Smooth muscle cell (in vitro differentiated cells): Measurements from ENCODE around the gene WDR7. TPM values are rescaled to one million over a fixed set of nuclear protein-coding genes. Genes with fewer than 3 reads are reported as not detected.

ENCODE experiments used
- DNase-seq: peaks from one replicate; lab custom pipeline; 2025; ENCODE audit not compliant: unreplicated experiment; lab: John Stamatoyannopoulos, UW
- H2AFZ ChIP-seq: fragments of 200-600 bp; sonication (generic); 2 replicates; pipeline ENCODE4 v1.6.0; 2016; ENCODE audit warnings: antibody characterized with exemption, low read depth, mild to moderate bottlenecking
- H3F3A ChIP-seq: fragments of 200-600 bp; sonication (generic); 2 replicates; pipeline ENCODE4 v1.6.0; 2017; ENCODE audit warnings: antibody characterized with exemption, low read depth
- H3K27ac ChIP-seq: fragments of 200-600 bp; sonication (generic); 2 replicates; pipeline ENCODE4 v1.5.1; 2016; ENCODE audit warnings: low read depth, mild to moderate bottlenecking
- H3K27me3 ChIP-seq: fragments of 200-600 bp; sonication (generic); 2 replicates; pipeline ENCODE4 v1.6.1; 2016; ENCODE audit warnings: low read depth, mild to moderate bottlenecking
- H3K36me3 ChIP-seq: fragments of 200-600 bp; sonication (generic); 2 replicates; pipeline ENCODE4 v1.5.1; 2016; ENCODE audit warnings: low read depth
- H3K4me1 ChIP-seq: fragments of 200-600 bp; sonication (generic); 2 replicates; pipeline ENCODE4 v1.5.1; 2016; ENCODE audit warnings: low read depth
- H3K4me2 ChIP-seq: fragments of 200-600 bp; sonication (generic); 2 replicates; pipeline ENCODE4 v1.6.0; 2016; ENCODE audit warnings: mild to moderate bottlenecking
- H3K4me3 ChIP-seq: fragments of 200-600 bp; sonication (generic); 2 replicates; pipeline ENCODE4 v1.5.1; 2016; ENCODE audit warnings: mild to moderate bottlenecking
- H3K79me2 ChIP-seq: fragments of 200-600 bp; sonication (generic); 2 replicates; pipeline ENCODE4 v1.6.0; 2016; ENCODE audit warnings: low read depth, mild to moderate bottlenecking
- H3K9ac ChIP-seq: fragments of 200-600 bp; sonication (generic); 2 replicates; pipeline ENCODE4 v1.6.0; 2016; ENCODE audit warnings: low read depth
- H3K9me3 ChIP-seq: fragments of 200-600 bp; sonication (generic); replicated peaks from 2 replicates; pipeline ENCODE4 v1.5.1; 2016; ENCODE audit warnings: low read depth
- H4K20me1 ChIP-seq: fragments of 200-600 bp; sonication (generic); 2 replicates; pipeline ENCODE4 v1.6.0; 2016; ENCODE audit warnings: low read depth
- CTCF ChIP-seq: fragments of 200-600 bp; sonication (generic); IDR thresholded peaks from 2 replicates; pipeline ENCODE4 v1.5.1; 2017; ENCODE audit warnings: borderline replicate concordance, mild to moderate bottlenecking, antibody characterized with exemption; ENCODE audit not compliant: insufficient read depth, poor library complexity, severe bottlenecking
- WGBS: methylation state at CpG from one replicate; pipeline ENCODE4 v1.1.7; 2016; ENCODE audit warnings: low lambda C conversion rate; 5-methylcytosine and 5-hydroxymethylcytosine counted together
- polyA plus RNA-seq: library from polyadenylated mRNA; unstranded; fragments of >200 nt; fragmentation: Nextera tagmentation; extraction: Ambion mirVana; gene quantifications from 2 replicates; pipeline ENCODE4 v1.2.1, GENCODE V29; 2016
- total RNA-seq: library from RNA; depleted of rRNA; stranded (reverse); fragments of >200 nt; gene quantifications from 2 replicates; pipeline ENCODE4 v1.2.3, GENCODE V29; 2014

Gene WDR7
- total and polyA plus RNA-seq, 2 experiments from 2014 or later = 5.3 to 9.2 TPM

GRCh38 chr18:56983275-56983992, 332.3 kb downstream of the WDR7 start:
- no peaks in the 10 kb centered on the region for H3K9me3 ChIP-seq
- DNase-seq = no peak
- H3K27ac ChIP-seq = no peak overlapping the region
- no peak overlapping the region for H3K9ac ChIP-seq
- no peaks in the 10 kb centered on the region for H3F3A ChIP-seq
- H3K27me3 ChIP-seq = no peaks in the 10 kb centered on the region
- 74% methylated on average over 1 of the region's 1 CpG for WGBS
- H3K79me2 ChIP-seq = no peaks in the 10 kb centered on the region
- no peak overlapping the region for H3K4me2 ChIP-seq
- H3K4me3 ChIP-seq = no peak overlapping the region
- TF ChIP-seq CTCF = no peak
- no peak overlapping the region for H2AFZ ChIP-seq
- no peaks in the 10 kb centered on the region for H3K36me3 ChIP-seq
- no peaks in the 10 kb centered on the region for H3K4me1 ChIP-seq
- no peaks in the 10 kb centered on the region for H4K20me1 ChIP-seq

GRCh38 chr18:56984731-56985130, 333.6 kb downstream of the WDR7 start:
- H4K20me1 ChIP-seq = no peaks in the 10 kb centered on the region
- H3K36me3 ChIP-seq = no peaks in the 10 kb centered on the region
- H3K27me3 ChIP-seq = no peaks in the 10 kb centered on the region
- no peak overlapping the region for H3K27ac ChIP-seq
- H3K4me1 ChIP-seq = no peaks in the 10 kb centered on the region
- H3K4me3 ChIP-seq = no peak overlapping the region
- TF ChIP-seq CTCF = no peak
- DNase-seq = no peak
- H3K9me3 ChIP-seq = no peaks in the 10 kb centered on the region
- H3K9ac ChIP-seq = no peak overlapping the region
- no peaks in the 10 kb centered on the region for H3F3A ChIP-seq
- 86% methylated on average over 5 of the region's 5 CpGs for WGBS
- H2AFZ ChIP-seq = no peak overlapping the region
- H3K4me2 ChIP-seq = no peak overlapping the region
- H3K79me2 ChIP-seq = no peaks in the 10 kb centered on the region

- Histone ChIP-seq H3K4me2 (no peak overlapping the region), H3K36me3 (no peaks in the 10 kb centered on the region), H3K27ac (no peak overlapping the region), H2AFZ (no peak overlapping the region), H3K9me3 (no peaks in the 10 kb centered on the region), H3K4me1 (no peaks in the 10 kb centered on the region), H3K79me2 (no peaks in the 10 kb centered on the region), H3K4me3 (no peak overlapping the region), H3F3A (no peaks in the 10 kb centered on the region), H3K9ac (no peak overlapping the region), H3K27me3 (no peaks in the 10 kb centered on the region), H4K20me1 (no peaks in the 10 kb centered on the region)
- 59% methylated on average over 2 of the region's 2 CpGs for WGBS
- no peak for TF ChIP-seq CTCF
- DNase-seq = no peak
Measured at GRCh38 chr18:56986829-56987228, 335.7 kb downstream of the WDR7 start.

- Histone ChIP-seq H3F3A (no peaks in the 10 kb centered on the region), H3K9ac (no peak overlapping the region), H2AFZ (no peak overlapping the region), H3K4me1 (no peaks in the 10 kb centered on the region), H3K79me2 (no peaks in the 10 kb centered on the region), H3K4me2 (no peak overlapping the region), H3K4me3 (no peak overlapping the region), H3K27me3 (no peaks in the 10 kb centered on the region), H3K27ac (no peak overlapping the region), H3K9me3 (no peaks in the 10 kb centered on the region), H4K20me1 (no peaks in the 10 kb centered on the region), H3K36me3 (no peaks in the 10 kb centered on the region)
- WGBS = 84% methylated on average over 5 of the region's 5 CpGs
- TF ChIP-seq CTCF = no peak
- no peak for DNase-seq
Measured at GRCh38 chr18:56987236-56987635, 336.1 kb downstream of the WDR7 start.
